HFFc6 (cell line): ENCODE data around the gene NKAPD1. TPM values are rescaled to one million over a fixed set of nuclear protein-coding genes. Genes with fewer than 3 reads are reported as not detected.
A peak's percentile ranks its signal among the peaks of the same experiment; 100 is the strongest.

ENCODE experiments used
- DNase-seq: peaks from one replicate; pipeline ENCODE4 v3.0.0-alpha.2; 2018
- H3K27ac Mint-ChIP-seq: 2 replicates; pipeline ENCODE4 v1.8.0; 2020; ENCODE audit warnings: mild to moderate bottlenecking, mixed read lengths
- H3K27me3 Mint-ChIP-seq: 2 replicates; pipeline ENCODE4 v1.8.0; 2021; ENCODE audit warnings: mild to moderate bottlenecking, moderate library complexity, mixed read lengths; ENCODE audit not compliant: insufficient read depth
- H3K36me3 Mint-ChIP-seq: 2 replicates; pipeline ENCODE4 v1.8.0; 2021; ENCODE audit warnings: low read depth, mixed read lengths
- H3K4me1 Mint-ChIP-seq: 2 replicates; pipeline ENCODE4 v1.8.0; 2020; ENCODE audit warnings: low read depth, mixed read lengths
- H3K4me3 Mint-ChIP-seq: 2 replicates; pipeline ENCODE4 v1.8.0; 2020; ENCODE audit warnings: mild to moderate bottlenecking, moderate library complexity, mixed read lengths
- H3K9me3 Mint-ChIP-seq: 2 replicates; pipeline ENCODE4 v1.8.0; 2020; ENCODE audit warnings: mild to moderate bottlenecking, mixed read lengths
- total RNA-seq, 6 experiments: library from RNA; stranded (reverse); fragmentation: NEBNext Ultra II Directional; extraction: Animal tissue kit (Norgen Biotek cat#: 25700); gene quantifications; 2 replicates in 1 of 6; 3 replicates in 5 of 6; pipeline ENCODE4 v1.2.3, GENCODE V29; 2021
- TF ChIP-seq, protein P1 (sequence below): fragments of 200-600 bp; sonication (generic); IDR thresholded peaks from 2 replicates; pipeline ENCODE4 v1.5.0; 2021; ENCODE audit warnings: antibody characterized with exemption, mild to moderate bottlenecking

The NKAPD1 gene
- total RNA-seq, 6 experiments from 2014 or later, result 17.0 to 22.2 (median 19.8) TPM

DNA sequence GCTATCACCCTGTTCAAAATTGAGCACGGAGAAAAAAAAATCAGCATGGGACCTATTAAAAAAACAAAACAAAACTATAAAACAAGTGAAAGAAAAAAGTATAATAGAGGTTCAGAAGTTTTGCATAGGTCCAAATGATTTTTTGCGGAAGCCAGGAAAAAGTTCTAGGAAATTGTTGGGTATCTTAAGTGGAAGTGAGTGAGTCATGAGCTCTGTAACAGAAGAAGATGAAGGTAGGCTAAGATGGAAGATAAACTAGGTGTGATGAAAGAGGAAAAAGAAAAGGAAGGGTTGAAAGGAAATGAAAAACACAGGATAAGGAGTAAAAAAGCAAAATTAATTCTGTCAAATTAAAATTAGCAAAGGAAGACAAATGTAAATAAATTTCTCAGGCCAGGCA, 40.4 kb downstream of the NKAPD1 start:
- H3K27me3 Mint-ChIP-seq, result no peaks in the 10 kb centered on the region; the same call in 1 of the 2 replicates
- DNase-seq, result no peak
- H3K27ac Mint-ChIP-seq, result no peak overlapping the region
- TF ChIP-seq, protein P1, sequence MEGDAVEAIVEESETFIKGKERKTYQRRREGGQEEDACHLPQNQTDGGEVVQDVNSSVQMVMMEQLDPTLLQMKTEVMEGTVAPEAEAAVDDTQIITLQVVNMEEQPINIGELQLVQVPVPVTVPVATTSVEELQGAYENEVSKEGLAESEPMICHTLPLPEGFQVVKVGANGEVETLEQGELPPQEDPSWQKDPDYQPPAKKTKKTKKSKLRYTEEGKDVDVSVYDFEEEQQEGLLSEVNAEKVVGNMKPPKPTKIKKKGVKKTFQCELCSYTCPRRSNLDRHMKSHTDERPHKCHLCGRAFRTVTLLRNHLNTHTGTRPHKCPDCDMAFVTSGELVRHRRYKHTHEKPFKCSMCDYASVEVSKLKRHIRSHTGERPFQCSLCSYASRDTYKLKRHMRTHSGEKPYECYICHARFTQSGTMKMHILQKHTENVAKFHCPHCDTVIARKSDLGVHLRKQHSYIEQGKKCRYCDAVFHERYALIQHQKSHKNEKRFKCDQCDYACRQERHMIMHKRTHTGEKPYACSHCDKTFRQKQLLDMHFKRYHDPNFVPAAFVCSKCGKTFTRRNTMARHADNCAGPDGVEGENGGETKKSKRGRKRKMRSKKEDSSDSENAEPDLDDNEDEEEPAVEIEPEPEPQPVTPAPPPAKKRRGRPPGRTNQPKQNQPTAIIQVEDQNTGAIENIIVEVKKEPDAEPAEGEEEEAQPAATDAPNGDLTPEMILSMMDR, result no peak
- H3K36me3 Mint-ChIP-seq, result peaks cover 14% of the 10 kb centered on the region
- H3K4me3 Mint-ChIP-seq, result no peak overlapping the region
- peaks cover 31% of the 10 kb centered on the region for H3K4me1 Mint-ChIP-seq
- no peaks in the 10 kb centered on the region for H3K9me3 Mint-ChIP-seq

DNA sequence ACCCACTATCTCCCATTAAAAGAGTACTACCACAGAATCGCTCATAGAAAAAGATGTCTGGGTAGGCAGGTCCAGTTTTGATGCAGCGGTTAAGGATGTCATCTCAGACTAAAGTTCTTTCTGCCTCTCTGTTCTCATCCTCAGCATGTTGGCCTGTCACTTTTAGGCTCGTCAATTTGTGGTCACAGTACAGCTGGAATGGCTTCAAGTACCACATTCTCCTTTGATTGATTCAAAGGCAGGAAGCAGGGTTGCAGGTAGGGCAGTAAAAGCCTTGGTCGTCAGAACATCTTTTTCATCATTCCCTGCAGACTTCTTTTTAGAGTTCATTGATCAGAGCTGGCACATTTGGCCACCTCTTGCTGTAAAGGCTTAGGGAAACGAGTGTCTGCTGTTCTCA, 41.3 kb downstream of the NKAPD1 start:
- Mint-ChIP-seq H3K27me3 (no peaks in the 10 kb centered on the region; the same call in 1 of the 2 replicates), H3K4me1 (peaks cover 40% of the 10 kb centered on the region), H3K4me3 (no peak overlapping the region), H3K27ac (no peak overlapping the region), H3K36me3 (peaks cover 11% of the 10 kb centered on the region), H3K9me3 (no peaks in the 10 kb centered on the region)
- DNase-seq, result no peak
- TF ChIP-seq, protein P1, result no peak

DNA sequence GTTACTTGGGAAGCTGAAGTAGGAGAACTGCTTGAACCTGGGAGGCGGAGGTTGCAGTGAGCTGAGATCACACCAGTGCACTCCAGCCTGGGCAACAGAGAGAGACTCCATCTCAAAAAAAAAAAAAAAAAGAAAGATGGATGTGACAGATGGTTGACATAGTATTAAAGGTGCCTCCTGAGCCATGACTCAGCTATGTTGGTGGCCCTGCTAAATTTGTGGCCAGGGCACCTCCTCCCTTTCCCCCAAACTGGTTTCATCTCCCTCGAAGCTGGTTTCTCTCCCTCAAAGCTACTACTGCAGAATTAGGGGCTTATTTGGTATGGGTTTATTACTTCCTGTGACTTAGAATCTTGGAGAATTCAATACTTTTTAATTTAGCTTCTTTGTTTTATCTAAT, 44.1 kb downstream of the NKAPD1 start:
- Mint-ChIP-seq H3K36me3 (peaks cover 13% of the 10 kb centered on the region), H3K27ac (no peak overlapping the region), H3K27me3 (no peaks in the 10 kb centered on the region; the same call in 1 of the 2 replicates), H3K4me1 (peaks cover 64% of the 10 kb centered on the region), H3K4me3 (no peak overlapping the region), H3K9me3 (no peaks in the 10 kb centered on the region)
- TF ChIP-seq, protein P1, result no peak
- DNase-seq, result no peak

DNA sequence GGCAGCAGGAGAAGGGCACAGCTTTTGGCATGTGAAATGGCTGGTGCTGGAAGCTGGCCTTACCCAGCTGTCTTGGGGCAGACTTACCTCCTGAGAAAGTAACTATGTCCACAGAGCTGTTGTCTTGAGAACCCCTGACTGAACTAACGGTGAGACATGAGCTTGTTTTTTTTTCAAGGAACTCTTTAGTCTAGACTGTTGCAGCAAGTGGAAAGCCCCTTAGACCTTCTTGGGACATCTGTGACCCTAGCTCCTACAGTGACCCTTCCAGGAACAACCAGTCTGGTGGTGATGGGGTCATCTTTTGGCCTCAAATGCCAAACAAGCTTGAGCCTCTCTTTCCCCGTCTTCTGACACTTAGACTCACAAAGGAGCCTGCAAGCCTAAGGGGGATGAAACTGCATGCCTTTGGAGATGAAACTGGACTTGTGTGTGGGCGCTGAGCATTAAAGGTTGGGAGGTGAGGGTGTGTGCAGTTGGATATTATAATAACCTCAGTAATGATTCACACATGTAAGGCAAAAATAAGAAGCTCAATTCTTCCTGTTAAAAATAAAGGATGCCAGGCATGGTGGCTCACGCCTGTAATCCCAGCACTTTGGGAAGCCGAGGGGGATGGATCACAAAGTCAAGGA, 48.0 kb downstream of the NKAPD1 start:
- no peak for DNase-seq
- H3K36me3 Mint-ChIP-seq, result peaks cover 13% of the 10 kb centered on the region
- no peak overlapping the region for H3K4me3 Mint-ChIP-seq
- H3K27ac Mint-ChIP-seq, result peak overlapping the region; percentile 38
- no peaks in the 10 kb centered on the region for H3K27me3 Mint-ChIP-seq
- peaks cover 57% of the 10 kb centered on the region for H3K4me1 Mint-ChIP-seq
- TF ChIP-seq, protein P1, result no peak
- no peaks in the 10 kb centered on the region for H3K9me3 Mint-ChIP-seq

DNA sequence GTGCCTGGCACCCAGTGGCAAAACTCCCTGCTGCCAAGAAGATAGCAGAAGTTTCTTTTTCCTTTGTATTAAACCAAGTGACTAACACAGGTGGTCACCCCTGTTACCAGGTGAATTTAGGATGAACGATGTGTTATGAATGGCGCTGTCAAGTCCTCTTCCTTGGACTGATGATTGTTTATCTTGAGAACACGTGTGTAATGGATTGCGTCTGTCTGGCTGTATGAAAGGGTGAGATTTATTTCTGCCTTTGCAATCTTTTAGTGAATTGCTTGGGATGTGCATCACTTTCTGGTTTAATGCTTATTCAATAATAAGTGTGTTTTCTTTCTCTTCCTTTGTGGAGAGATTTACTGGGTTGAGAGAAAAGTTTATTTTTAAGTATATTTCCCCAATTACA, 49.0 kb downstream of the NKAPD1 start:
- no peak for DNase-seq
- Mint-ChIP-seq H3K4me1 (peaks cover 63% of the 10 kb centered on the region), H3K9me3 (no peaks in the 10 kb centered on the region), H3K27me3 (no peaks in the 10 kb centered on the region), H3K36me3 (peaks cover 14% of the 10 kb centered on the region), H3K4me3 (no peak overlapping the region), H3K27ac (no peak overlapping the region)
- TF ChIP-seq, protein P1, result no peak
